K562 (cell line): ENCODE measurements around the gene NUDT14. TPM values are rescaled to one million over a fixed set of nuclear protein-coding genes. Genes with fewer than 3 reads are reported as not detected.

Source experiments
- ATAC-seq: fragments of 200-7000 bp; cut with Tn5 transposase; 3 replicates; pipeline ENCODE4 v1.9.1; 2020; ENCODE audit warnings: moderate library complexity
- BruUV-seq: library from RNA; stranded (reverse); fragments of 400-500 nt; replicated peaks from 2 replicates; lab custom pipeline; 2021; lab: Mats Ljungman, UMichigan
- CTCF ChIA-PET: fragments of 300-600 bp; formaldehyde crosslinking; extraction: SDS; loops from one replicate; lab custom pipeline; 2021; ENCODE audit warnings: low intra/inter-chr PET ratio; lab: Yijun Ruan, JAX
- POLR2A ChIA-PET: fragments of 300-600, 350-650 bp; sonication (Branson Sonifier 250); formaldehyde crosslinking; extraction: SDS; loops from one replicate; lab custom pipeline; 2021; ENCODE audit warnings: antibody characterized with exemption, inconsistent platforms; lab: Yijun Ruan, JAX
- DNase-seq, 4 experiments: peaks; one replicate each; pipeline versions ENCODE4 v3.0.0 to v3.0.0-alpha.2; 2011 to 2018; ENCODE audit warnings: low spot score in 3 of 4, mixed read lengths in 3 of 4; ENCODE audit errors: extremely low read depth in 1 of 4
- FAIRE-seq: peaks from 2 replicates; lab custom pipeline; 2011; peaks lifted over from hg19 to GRCh38; lab: Jason Lieb, UNC
- H2AFZ ChIP-seq: 2 replicates; pipeline ENCODE4 v1.6.0; 2011; ENCODE audit warnings: low read depth, low read length, control low read depth, inconsistent platforms
- H3K27ac ChIP-seq: fragments of 200-600 bp; 3 replicates; pipeline ENCODE4 v1.8.0; 2011; ENCODE audit warnings: low read depth, mild to moderate bottlenecking, control low read depth, inconsistent platforms, low read length, moderate library complexity, mixed read lengths; ENCODE audit errors: extremely low read depth
- H3K27me3 ChIP-seq, 2 experiments: fragments of 300-600 bp in 1 of 2; 2 replicates in 1 of 2; 3 replicates in 1 of 2; pipeline versions ENCODE4 v1.6.0 to v1.8.0; 2011; ENCODE audit warnings: inconsistent platforms in 2 of 2, low read length in 2 of 2, mild to moderate bottlenecking in 1 of 2, mixed read lengths in 1 of 2, moderate library complexity in 1 of 2; ENCODE audit not compliant: control insufficient read depth in 2 of 2, insufficient read depth in 2 of 2
- H3K36me3 ChIP-seq: fragments of 300-600 bp; 3 replicates; pipeline ENCODE4 v1.8.0; 2011; ENCODE audit warnings: mild to moderate bottlenecking, low read length, inconsistent platforms; ENCODE audit not compliant: control insufficient read depth, insufficient read depth
- H3K4me1 ChIP-seq, 2 experiments: fragments of 200-600 bp in 1 of 2; replicated peaks in 1 of 2; 2 replicates in 1 of 2; 3 replicates in 1 of 2; pipeline versions ENCODE4 v1.5.1 to v1.8.0; 2011; ENCODE audit warnings: inconsistent platforms in 2 of 2, low read length in 2 of 2, mild to moderate bottlenecking in 1 of 2, mixed read lengths in 1 of 2, moderate library complexity in 1 of 2; ENCODE audit not compliant: control insufficient read depth in 2 of 2, insufficient read depth in 2 of 2
- H3K4me2 ChIP-seq: 2 replicates; pipeline ENCODE4 v1.6.1; 2011; ENCODE audit warnings: low read length, control low read depth, inconsistent platforms, mixed read lengths; ENCODE audit not compliant: insufficient read depth
- H3K4me3 ChIP-seq: fragments of 200-600 bp; sonication (generic), shearing (Covaris generic); 2 replicates; pipeline ENCODE4 v1.5.1; 2016; ENCODE audit warnings: control low read depth, inconsistent platforms
- H3K79me2 ChIP-seq: fragments of 200-600 bp; 3 replicates; pipeline ENCODE4 v1.8.0; 2011; ENCODE audit warnings: low read length, inconsistent platforms; ENCODE audit not compliant: control insufficient read depth, insufficient read depth
- H3K9ac ChIP-seq, 2 experiments: 2 replicates each; pipeline versions ENCODE4 v1.6.0 to v1.6.1; 2011; ENCODE audit warnings: low read depth in 2 of 2, low read length in 2 of 2, control low read depth in 1 of 2, inconsistent platforms in 1 of 2, mild to moderate bottlenecking in 1 of 2, mixed read lengths in 1 of 2; ENCODE audit not compliant: insufficient read depth in 1 of 2
- H3K9me1 ChIP-seq: one replicate; pipeline ENCODE4 v1.6.0; 2011; ENCODE audit warnings: inconsistent platforms, mild to moderate bottlenecking, low read length, moderate library complexity; ENCODE audit not compliant: control insufficient read depth, insufficient read depth
- H3K9me3 ChIP-seq: replicated peaks from 2 replicates; pipeline ENCODE4 v1.5.1; 2011; ENCODE audit warnings: low read depth, low read length, inconsistent platforms; ENCODE audit not compliant: control insufficient read depth, insufficient read depth
- H4K20me1 ChIP-seq: replicated peaks from 2 replicates; pipeline ENCODE4 v1.6.1; 2011; ENCODE audit warnings: low read length, inconsistent platforms, mixed read lengths; ENCODE audit not compliant: control insufficient read depth, insufficient read depth
- CC2D1A ChIP-seq: fragments of 450-650 bp; IDR thresholded peaks from 2 replicates; pipeline ENCODE4 v1.6.1; 2017; ENCODE audit warnings: mild to moderate bottlenecking
- SNIP1 ChIP-seq: fragments of 450-650 bp; IDR thresholded peaks from 2 replicates; pipeline ENCODE4 v1.7.1; 2017; ENCODE audit warnings: low read depth, mild to moderate bottlenecking
- SUPT5H ChIP-seq: fragments of 450-650 bp; IDR thresholded peaks from 2 replicates; pipeline ENCODE4 v1.6.1; 2016
- ZNF277 ChIP-seq: fragments of 250-450 bp; sonication (Bioruptor Pico); IDR thresholded peaks from 2 replicates; pipeline ENCODE4 v1.8.0; 2022; ENCODE audit warnings: inconsistent platforms, mild to moderate bottlenecking, moderate library complexity, borderline replicate concordance
- ZNF431 ChIP-seq: sonication (generic); formaldehyde crosslinking; IDR thresholded peaks from 2 replicates; pipeline ENCODE4 v1.8.0; 2022; ENCODE audit warnings: mild to moderate bottlenecking, missing genetic modification reagents
- WGBS: fragments of 100-300 bp; shearing (Covaris generic); methylation state at CpG from one replicate; pipeline ENCODE4 v1.1.6; 2016; ENCODE audit warnings: low coverage, mixed read lengths; ENCODE audit not compliant: insufficient coverage; ENCODE audit errors: missing lambda C conversion rate; 5-methylcytosine and 5-hydroxymethylcytosine counted together
- in situ Hi-C: fragments of 300-500 bp; cut with MboI; formaldehyde crosslinking; loops from 4 replicates; pipeline ENCODE4 v1.15.0; 2018; ENCODE audit warnings: inconsistent platforms, mixed read lengths
- intact Hi-C: fragments of 100-400 bp; cut with micrococcal nuclease; formaldehyde crosslinking; loops from 2 replicates; pipeline ENCODE4 v1.14.2; 2022
- polyA plus RNA-seq, 8 experiments: library from polyadenylated mRNA; depleted of rRNA in 4 of 8; stranded (reverse) in 5 of 8; unstranded in 3 of 8; fragments of >200 nt; fragmentation: Nextera tagmentation in 2 of 8; fragmentation: Illumina TruSeq in 1 of 8; extraction: Ambion mirVana in 2 of 8; extraction: Trizol in 1 of 8; gene quantifications; 2 replicates each; pipeline versions ENCODE4 v1.2.1 to v1.2.3, GENCODE V29; 2011 to 2014; ENCODE audit warnings: inconsistent platforms in 1 of 8, missing spikeins in 1 of 8
- total RNA-seq, 7 experiments: library from RNA; depleted of rRNA in 6 of 7; stranded (reverse); fragments of >200 nt in 6 of 7; fragmentation: Illumina TruSeq in 2 of 7; extraction: Trizol in 2 of 7; gene quantifications; 2 replicates each; pipeline versions ENCODE4 v1.2.1 to v1.2.3, GENCODE V29; 2011 to 2021; ENCODE audit warnings: low replicate concordance in 1 of 7
- TF ChIP-seq, protein P1 (sequence below): fragments of 450-650 bp; formaldehyde crosslinking; IDR thresholded peaks from 2 replicates; pipeline ENCODE4 v1.4.0; 2022; ENCODE audit warnings: missing genetic modification characterization

Gene NUDT14
- total and polyA plus RNA-seq, 9 of the 15 experiments (the other 6 are each of a cell fraction or from before 2014, with no cell fraction given), result 0.14 to 16.3 (median 8.2) TPM

DNA sequence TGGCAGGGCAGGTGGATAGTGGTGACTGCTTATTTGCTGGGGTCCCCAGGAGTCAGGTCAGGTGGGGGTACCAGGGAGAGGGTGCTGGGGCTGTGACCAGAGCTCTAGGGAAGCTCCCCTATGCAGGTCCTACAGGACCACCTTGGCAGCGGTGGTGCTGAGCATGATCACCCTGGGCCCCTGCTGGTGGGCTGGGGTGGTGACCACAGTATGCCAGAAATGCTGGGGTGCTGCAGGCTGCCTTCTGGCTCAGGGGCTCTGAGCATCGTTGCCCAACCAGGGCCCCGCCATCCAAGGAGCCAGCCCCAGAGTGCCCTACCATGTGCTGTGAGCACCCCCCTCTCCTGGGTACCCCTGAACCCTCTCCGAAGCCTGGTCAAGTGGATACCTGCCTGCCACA lies 17.5 kb upstream of the NUDT14 start:
- peak overlapping the region; percentile 29 for H3K4me2 ChIP-seq
- CTCF ChIA-PET, result no interaction called here
- intact Hi-C loops (no loop called here), in situ Hi-C loops (no loop called here)
- H2AFZ ChIP-seq, result no peak overlapping the region
- no peaks in the 10 kb centered on the region for H3K9me3 ChIP-seq
- no peaks in the 10 kb centered on the region for H3K79me2 ChIP-seq
- no peak overlapping the region for H3K27ac ChIP-seq
- H3K9me1 ChIP-seq, result no peaks in the 10 kb centered on the region
- 0 out of 2 replicates have a peak, but pooled peaks cover 4% of the 10 kb centered on the region for H4K20me1 ChIP-seq
- POLR2A ChIA-PET, result no interaction called here
- TF ChIP-seq SUPT5H, result no peak
- TF ChIP-seq, protein P1, sequence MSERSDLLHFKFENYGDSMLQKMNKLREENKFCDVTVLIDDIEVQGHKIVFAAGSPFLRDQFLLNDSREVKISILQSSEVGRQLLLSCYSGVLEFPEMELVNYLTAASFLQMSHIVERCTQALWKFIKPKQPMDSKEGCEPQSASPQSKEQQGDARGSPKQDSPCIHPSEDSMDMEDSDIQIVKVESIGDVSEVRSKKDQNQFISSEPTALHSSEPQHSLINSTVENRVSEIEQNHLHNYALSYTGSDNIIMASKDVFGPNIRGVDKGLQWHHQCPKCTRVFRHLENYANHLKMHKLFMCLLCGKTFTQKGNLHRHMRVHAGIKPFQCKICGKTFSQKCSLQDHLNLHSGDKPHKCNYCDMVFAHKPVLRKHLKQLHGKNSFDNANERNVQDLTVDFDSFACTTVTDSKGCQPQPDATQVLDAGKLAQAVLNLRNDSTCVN, result no peak
- TF ChIP-seq ZNF431 (CRISPR knock-in tag), result no peak
- no peak for TF ChIP-seq CC2D1A
- no peak for TF ChIP-seq SNIP1
- TF ChIP-seq ZNF277 (CRISPR knock-in tag), result no peak
- peaks cover 0 to 12% of the 10 kb centered on the region in 2 experiments; a peak in 2 of 5 replicates for H3K27me3 ChIP-seq
- no peak overlapping the region; a peak in 1 of 4 replicates for H3K9ac ChIP-seq
- ATAC-seq (no peak), DNase-seq (no peak), FAIRE-seq (no peak)
- H3K36me3 ChIP-seq, result no peaks in the 10 kb centered on the region
- no peak overlapping the region for H3K4me3 ChIP-seq
- H3K4me1 ChIP-seq, result peaks cover 6 to 72% of the 10 kb centered on the region in 2 experiments; a peak in 3 of 5 replicates
- WGBS, result 61% methylated on average over 3 of the region's 4 CpGs
- no TSS peak for BruUV-seq
